Stomach (tissue), 4 donors: ENCODE results near the gene LIFR.

Experiments used
- POLR2AphosphoS5 ChIP-seq, 3 donors: sonication (generic); formaldehyde crosslinking; IDR thresholded peaks; one replicate each; pipeline ENCODE4 v1.6.1; 2016; ENCODE audit warnings: antibody characterized with exemption in 3 of 3
- TF ChIP-seq, protein P1 (sequence below), 7 experiments: fragments of 450-650 bp in 4 of 7; fragments of 200-600 bp in 3 of 7; sonication (generic) in 3 of 7; IDR thresholded peaks; one replicate each; pipeline ENCODE4 v1.5.1; 2016 to 2019; ENCODE audit warnings: antibody characterized with exemption in 7 of 7, control low read depth in 2 of 7, mild to moderate bottlenecking in 1 of 7

DNA sequence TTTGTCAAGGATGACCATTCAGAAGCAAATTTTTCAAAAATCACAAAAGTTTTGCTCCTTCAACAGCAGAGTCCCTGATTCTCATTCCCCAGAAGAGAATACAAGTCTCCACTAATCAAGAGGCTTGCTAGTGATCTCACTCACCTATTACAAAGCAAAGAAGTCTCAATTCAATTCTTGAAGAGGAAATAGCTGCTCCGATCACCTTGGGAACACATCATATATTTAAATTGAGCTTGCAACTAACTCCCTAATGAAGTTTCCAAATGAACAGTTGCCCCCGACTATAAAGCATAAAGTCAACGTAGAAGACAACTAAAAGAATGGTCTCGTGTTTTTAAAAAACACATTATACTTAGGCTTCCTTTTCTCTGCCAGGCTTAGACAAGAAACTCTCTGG is 1.6 kb downstream of the LIFR start:
- TF ChIP-seq, protein P1, sequence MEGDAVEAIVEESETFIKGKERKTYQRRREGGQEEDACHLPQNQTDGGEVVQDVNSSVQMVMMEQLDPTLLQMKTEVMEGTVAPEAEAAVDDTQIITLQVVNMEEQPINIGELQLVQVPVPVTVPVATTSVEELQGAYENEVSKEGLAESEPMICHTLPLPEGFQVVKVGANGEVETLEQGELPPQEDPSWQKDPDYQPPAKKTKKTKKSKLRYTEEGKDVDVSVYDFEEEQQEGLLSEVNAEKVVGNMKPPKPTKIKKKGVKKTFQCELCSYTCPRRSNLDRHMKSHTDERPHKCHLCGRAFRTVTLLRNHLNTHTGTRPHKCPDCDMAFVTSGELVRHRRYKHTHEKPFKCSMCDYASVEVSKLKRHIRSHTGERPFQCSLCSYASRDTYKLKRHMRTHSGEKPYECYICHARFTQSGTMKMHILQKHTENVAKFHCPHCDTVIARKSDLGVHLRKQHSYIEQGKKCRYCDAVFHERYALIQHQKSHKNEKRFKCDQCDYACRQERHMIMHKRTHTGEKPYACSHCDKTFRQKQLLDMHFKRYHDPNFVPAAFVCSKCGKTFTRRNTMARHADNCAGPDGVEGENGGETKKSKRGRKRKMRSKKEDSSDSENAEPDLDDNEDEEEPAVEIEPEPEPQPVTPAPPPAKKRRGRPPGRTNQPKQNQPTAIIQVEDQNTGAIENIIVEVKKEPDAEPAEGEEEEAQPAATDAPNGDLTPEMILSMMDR (IDR thresholded peaks at IDR 0.05) = no peak
- no peak for TF ChIP-seq POLR2AphosphoS5 (IDR thresholded peaks at IDR 0.05)
